Measurements from ENCODE around the gene KRTAP10-8.
"Not testable (repeated sequence)": the region's sequence is repeated elsewhere in the genome, so short reads cannot be mapped to it uniquely, and the experiment has no call there.

The KRTAP10-8 gene, protein sequence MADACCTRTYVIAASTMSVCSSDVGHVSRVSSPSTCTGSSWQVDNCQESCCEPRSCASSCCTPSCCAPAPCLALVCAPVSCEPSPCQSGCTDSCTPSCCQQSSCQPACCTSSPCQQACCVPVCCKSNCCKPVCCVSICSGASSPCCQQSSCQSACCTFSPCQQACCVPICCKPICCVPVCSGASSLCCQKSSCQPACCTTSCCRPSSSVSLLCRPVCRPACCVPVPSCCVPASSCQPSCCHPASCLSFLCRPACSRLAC

DNA sequence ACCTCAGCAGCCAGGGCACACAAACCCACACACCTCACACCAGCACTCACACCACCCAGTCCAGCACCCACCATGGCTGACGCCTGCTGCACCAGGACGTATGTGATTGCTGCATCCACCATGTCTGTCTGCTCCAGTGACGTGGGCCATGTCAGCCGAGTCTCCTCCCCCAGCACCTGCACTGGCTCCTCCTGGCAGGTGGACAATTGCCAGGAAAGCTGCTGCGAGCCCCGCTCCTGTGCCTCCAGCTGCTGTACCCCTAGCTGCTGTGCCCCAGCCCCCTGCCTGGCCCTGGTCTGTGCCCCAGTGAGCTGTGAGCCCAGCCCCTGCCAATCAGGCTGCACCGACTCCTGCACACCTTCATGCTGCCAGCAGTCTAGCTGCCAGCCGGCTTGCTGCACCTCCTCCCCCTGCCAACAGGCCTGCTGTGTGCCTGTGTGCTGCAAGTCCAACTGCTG is at the start of gene KRTAP10-8:
Gene KRTAP10-8 (plus strand): TSS at position 51 of the 458 bp plus-strand sequence. CDS start 22 bp downstream, at position 73.
- DNase-seq: no peak

DNA sequence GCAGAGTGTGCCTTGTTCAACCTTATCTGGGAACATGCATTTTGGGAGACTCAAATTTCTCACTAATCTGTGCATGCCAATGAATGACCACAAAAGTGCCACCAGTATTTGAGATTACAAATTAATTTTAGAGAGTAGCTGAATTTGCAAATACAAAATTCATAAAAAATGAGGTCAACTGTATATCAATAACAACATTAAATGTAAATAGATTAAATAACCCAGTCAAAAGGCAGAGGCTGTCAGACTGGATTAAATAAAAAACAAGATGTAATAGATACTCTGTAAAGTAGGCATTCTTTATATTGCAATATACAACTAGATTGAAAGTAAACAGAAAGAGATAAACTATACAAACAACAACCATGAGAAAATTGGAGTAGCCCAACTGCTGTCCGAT is 47.8 kb upstream of the KRTAP10-8 start:
- DNase-seq: no peak

DNA sequence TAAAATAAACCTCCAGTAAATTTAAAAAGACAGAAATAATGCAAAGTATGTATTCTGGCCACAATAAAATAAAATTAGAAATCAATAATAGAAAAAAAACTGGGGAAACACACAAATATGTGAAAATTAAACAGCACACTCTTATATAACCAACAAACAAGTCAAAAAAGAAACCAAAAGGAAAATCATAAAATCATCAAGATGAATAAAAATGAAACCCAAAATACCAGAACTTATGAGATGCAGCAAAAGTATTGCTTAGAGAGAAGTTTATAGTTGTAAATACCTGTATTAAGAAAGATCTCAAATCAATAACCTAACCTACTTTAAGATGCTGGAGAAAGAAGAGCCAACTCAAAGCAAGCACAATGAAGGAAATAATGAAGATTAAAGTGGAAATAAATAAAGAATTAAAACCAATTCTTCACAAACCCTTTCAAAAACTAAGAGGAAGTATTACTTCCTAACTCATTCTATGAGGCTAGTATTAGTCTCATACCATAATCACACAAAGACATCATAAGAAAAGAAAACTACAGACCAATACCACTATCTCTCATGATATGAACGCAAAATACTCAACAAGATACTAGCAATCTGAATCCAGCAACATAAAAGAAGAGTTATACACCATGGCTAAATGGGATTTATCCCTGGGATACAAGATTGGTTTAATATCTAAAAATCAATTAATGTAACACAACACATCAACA is 46.8 kb upstream of the KRTAP10-8 start:
- no peak for DNase-seq

DNA sequence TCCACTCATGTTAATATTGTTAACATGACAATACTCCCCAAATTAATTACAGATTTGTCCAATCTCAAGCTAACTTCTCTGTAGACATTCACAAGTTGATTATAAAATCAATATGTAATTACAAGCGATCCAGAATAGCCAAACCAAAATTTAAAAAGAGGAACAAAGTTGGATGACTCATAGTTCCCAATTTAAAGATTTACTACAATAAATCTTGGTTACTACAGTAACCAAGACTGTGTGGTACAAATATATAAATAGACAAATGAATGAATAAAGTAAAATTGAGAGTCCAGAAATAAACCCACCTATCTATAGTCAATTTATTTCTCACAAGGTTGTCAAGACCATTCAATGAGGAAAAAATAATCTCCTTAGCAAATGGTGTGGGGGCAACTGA is 45.5 kb upstream of the KRTAP10-8 start:
- DNase-seq: no peak

DNA sequence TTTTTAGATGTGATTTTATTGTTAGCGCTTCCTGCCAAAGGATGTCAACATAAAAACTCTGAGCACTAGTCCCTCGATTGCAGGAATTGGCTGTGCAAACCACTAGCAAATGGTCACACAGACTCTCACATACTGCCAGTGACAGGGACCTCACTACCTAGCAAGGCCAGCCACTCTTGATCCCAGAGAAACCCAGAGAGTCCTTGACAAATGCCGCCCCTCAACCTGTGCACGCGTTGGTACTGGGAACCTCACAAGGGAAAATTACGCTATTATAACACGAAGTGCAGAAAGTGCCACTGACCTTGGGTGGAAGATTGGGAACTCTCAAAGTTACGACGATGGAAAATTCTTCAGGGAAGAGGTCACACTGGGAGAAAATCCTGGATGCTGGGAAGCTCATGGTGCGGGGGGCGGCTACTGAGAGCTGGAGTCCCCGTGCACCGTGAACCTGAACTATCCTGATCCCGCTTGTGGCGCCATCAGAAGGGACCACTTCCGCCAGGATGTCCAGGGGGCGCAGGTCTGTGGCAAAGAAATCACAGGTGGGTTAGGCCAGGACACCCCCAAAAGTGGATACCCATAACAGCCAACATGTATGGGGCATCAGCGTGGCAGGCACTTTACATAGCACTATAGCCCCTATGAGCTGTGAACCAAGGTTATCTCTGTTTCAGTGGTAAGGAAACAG is 44.3 kb upstream of the KRTAP10-8 start:
- no peak for DNase-seq

DNA sequence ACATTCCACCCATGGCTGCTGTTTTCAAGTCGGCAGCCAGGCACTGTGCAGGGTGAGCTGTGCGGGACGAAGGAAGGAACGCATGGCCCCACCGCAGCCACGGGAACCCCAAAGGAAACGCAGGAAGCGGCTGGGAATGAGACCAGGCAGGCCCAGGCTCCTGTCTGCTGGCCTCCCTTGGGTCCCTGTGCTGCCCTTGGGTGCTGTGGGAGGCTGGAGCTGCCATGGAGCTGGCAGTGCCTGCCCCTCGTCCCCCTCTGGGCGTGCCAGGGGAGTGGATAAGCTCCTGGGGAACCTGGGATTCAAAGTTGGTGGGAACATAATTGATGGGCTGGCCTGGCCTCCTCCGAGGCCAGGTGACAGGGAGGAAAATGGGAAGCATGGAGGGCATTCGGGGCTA is 43.6 kb upstream of the KRTAP10-8 start:
- no peak for DNase-seq

DNA sequence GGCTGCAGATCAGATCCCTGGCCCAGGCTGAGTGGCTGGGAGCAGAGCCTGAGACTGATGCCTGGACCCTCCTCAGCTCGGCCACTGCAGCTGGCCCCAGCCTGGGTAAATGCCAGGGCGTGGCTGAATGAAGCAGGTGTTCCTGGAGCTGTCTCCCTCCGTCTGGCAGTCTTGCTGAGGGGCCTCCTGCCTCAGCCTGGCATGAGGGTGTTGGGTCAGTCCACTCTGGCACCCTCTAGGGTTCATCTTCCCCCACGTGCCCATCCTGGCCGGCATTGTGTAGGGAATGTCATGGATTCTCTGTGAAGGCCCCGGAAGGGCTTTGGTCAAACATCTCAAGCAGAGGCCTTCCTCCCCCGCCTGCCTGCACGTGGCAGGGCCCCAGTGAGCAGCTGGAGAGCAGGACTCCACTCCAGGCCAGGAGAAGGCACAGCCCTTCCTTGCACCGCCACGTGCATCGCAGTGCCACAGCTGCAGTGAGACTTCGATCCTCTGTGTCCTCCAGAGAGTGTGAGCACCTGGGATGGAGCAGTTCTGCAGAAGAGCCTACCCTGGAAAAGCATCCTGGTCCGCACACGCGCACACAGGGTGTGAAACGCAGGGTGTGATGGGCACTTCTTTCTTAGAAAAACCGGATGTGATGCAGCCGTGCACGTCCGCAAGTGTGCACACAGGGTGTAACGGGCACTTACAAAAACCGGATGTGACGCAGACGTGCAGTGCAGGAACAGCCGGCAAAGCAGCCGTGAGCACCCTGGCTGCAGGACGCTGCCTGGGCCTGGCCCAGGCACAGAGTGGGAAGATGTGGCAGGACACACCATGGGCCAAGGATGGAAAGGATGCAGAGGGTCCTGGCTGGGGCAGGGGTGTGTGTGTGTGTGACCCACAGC is 43.0 kb upstream of the KRTAP10-8 start:
- no peak for DNase-seq

DNA sequence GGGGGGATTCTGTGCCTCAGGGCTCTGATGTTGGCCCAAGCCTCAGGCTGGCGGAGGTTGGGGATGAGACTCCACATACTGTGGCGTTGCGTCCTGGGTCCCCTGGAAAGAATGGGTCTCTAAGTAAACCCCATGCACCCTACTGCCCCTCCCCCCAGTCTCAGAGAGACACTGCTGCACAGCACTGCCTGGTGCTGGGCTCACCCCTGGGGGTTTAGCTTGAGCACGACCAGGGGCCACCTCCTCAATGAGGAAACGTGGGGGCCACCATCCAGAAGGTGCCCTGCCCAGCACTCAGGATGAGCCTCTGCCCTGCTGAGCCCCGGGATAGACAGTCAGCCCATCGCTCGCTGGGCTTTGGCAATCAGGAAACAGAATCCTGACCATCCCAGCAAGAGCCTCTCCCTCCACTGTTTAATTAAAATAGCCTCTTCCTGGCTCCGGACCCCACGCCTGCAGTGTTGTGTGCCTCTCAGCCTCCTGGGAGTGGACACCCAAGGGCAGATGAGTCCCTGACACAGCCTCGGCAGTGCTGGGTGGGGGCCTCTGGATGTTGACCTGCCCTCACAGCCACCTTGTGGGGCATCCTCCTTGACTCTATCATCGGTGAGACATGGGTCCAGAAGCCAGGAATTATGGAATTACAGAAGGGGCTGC is 41.9 kb upstream of the KRTAP10-8 start:
- no peak for DNase-seq

DNA sequence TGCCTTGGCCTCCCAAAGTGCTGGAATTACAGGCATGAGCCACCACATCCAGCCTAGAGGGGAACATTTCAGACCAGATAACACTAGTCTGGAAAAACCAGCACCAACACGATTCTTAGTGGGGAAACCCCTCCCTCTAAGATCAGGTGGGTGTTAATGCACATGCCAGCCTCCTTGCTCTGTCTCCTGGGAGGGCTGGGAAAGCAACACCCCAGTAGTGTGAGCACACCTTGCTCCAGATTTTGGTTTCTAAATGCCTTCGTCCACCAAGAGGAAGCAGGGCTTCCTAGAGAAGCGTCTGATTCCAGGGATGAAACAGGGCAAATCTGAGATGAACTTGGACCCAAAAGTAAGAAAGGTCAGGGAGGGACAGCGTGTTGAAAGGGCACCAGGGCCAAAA is 40.6 kb upstream of the KRTAP10-8 start:
- no peak for DNase-seq

DNA sequence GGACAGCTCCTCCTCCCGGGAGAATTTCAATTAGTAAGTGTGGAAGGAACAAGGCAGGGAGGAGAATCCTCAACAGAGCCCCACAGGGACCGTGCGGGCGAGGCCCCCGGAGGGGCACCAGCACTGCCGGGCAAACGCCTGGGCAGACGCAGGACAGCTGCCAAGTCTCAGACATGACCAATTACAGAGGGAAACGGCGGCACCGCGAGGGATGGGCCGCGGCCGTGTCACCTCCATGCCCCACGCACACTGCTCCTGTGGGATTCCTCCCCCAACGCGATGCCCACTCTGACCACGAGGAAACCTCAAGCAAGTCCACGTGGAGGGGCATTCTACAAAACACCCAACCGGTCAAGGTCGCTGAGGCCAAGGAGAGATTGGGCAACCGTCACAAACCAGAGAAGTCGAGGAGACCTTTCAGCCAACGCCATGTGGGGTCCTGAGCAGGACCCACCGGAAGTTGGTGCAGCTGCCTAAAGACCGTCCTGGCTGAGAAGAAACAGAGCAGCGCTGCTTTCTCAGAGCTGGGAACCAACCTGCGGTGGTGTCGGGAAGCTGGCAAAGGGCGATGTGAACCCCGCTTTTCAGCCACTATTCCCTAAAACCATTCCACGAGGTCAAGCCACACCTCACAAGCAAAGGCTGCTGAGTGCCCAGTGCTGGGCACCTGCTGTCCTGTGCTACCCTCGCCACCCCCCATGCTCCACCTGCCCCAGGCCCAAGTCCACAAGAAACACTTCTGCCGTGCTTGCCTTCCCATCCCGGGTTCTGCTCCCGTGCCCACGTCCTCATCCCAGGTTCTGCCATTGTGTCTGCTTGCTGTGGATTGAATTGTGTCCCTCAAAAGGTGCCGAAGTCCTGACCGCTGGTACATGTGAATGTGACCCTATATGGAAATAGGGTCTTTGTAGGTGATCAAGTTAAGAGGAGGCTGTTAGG is 39.8 kb upstream of the KRTAP10-8 start:
- DNase-seq: no peak

DNA sequence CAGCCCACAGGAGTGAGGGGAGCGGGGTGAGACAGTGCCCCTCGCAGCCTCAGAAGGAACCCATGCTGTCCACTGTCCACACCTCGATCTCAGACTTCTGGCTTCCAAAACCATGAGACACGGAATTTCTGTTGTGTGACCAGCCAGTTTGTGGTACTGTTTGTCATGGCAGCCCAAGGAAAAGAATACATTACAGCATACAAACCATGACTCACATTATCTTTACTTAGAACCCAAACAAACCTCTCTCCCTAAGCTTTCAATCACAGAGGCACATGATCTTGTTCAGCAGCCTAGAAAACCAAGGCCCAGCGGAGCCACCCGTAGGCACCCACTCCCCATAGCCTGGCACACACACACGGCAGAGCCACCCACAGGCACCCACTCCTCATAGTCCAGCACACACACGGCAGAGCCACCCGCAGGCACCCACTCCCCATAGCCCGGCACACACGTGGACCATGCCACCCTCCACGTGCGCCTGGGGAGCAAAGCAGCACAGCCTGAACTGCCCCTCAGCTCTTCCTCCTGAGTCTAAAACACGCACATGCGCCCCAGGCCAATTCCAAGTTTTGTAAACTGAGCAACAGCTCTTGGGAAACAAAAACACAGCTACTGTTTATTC is 38.8 kb upstream of the KRTAP10-8 start:
- no peak for DNase-seq

DNA sequence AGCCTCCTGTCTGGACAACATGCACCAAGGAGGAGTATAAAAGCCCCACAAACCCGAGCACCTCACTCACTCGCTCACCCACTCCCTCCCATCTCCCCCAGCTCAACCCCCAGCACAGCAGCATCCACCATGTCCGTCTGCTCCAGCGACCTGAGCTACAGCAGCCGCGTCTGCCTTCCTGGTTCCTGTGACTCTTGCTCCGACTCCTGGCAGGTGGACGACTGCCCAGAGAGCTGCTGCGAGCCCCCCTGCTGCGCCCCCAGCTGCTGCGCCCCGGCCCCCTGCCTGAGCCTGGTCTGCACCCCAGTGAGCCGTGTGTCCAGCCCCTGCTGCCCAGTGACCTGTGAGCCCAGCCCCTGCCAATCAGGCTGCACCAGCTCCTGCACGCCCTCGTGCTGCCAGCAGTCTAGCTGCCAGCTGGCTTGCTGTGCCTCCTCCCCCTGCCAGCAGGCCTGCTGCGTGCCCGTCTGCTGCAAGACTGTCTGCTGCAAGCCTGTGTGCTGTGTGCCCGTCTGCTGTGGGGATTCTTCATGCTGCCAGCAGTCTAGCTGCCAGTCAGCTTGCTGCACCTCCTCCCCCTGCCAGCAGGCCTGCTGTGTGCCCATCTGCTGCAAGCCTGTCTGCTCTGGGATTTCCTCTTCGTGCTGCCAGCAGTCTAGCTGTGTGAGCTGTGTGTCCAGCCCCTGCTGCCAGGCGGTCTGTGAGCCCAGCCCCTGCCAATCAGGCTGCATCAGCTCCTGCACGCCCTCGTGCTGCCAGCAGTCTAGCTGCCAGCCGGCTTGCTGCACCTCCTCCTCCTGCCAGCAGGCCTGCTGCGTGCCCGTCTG is 38.0 kb upstream of the KRTAP10-8 start, which contains the start of gene KRTAP10-4:
Gene KRTAP10-4 (plus strand): TSS at position 100 of the 827 bp plus-strand sequence. CDS start 30 bp downstream, at position 130.
- not testable (repeated sequence) for DNase-seq

DNA sequence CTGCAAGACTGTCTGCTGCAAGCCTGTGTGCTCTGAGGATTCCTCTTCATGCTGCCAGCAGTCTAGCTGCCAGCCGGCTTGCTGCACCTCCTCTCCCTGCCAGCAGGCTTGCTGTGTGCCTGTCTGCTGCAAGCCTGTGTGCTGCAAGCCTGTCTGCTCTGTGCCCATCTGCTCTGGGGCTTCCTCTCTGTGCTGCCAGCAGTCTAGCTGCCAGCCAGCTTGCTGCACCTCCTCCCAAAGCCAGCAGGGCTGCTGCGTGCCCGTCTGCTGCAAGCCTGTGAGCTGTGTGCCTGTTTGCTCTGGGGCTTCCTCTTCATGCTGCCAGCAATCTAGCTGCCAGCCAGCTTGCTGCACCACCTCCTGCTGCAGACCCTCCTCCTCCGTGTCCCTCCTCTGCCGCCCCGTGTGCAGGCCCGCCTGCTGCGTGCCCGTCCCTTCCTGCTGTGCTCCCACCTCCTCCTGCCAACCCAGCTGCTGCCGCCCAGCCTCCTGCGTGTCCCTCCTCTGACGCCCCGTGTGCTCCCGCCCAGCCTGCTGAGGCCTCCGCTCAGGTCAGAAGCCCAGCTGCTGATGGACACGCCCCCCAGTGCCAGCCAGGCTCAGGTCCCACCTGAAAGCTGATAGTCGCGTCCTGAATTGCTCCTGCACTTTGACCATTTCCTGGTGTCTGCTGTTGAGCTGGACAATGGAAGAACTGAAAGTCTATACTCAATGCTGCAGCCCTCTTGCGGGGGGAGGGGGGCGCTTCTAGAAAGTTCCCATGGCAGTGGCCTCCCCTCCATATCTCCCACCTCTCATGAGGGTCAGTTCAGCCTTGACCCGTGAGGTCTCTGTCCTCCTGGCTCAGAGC is 37.2 kb upstream of the KRTAP10-8 start:
- DNase-seq: no peak

DNA sequence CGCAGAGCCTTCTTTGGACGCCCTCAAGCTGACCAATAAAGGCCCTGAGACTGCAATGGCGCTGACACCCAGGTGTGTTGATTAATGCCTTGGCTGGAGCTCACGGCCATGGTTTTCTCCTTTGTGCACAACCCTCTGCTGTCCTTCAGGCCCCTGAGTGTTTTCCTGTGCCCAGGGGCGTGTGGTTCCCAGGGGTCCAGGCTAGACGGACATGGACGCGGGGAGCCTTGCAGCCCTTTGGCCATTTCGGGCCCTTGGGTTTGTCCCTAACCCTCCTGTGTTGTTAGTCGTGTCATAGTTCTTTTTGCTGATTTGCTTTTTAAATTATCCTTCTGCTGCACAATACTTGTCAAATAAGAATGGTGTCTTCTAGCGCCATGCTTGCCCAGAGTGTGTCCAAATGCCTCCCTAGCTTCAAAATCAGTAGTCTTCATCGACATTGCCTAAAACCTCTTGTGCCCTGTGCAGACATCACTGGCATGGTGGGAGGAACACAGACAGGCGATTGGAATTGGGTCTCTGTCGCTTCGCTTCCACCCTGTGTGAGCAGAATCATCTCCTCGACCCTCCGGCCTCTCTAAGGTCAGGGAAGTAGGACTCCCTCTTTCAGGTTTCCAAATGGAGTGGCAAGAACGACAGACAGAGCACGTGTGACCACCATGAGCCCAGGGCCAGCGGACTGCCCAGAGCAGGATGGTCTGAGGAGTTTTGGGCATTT is 36.4 kb upstream of the KRTAP10-8 start:
- DNase-seq: no peak

DNA sequence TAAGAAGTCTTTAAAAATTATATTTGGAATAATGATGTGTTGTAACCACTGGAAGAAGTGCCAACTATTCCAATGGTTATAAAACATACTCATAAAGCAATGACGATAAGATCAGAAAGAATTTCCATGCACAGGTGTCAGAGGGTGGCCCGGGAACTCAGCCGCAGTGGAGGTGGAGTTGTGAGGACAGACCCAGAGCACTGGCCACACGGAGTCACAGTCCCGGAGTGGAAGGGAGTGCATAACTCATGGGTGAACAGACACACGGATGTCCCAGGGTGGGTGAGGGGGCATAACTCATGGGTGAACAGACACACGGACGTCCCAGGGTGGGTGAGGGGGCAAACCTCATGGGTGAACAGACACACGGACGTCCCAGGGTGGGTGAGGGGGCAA is 35.9 kb upstream of the KRTAP10-8 start:
- no peak for DNase-seq

DNA sequence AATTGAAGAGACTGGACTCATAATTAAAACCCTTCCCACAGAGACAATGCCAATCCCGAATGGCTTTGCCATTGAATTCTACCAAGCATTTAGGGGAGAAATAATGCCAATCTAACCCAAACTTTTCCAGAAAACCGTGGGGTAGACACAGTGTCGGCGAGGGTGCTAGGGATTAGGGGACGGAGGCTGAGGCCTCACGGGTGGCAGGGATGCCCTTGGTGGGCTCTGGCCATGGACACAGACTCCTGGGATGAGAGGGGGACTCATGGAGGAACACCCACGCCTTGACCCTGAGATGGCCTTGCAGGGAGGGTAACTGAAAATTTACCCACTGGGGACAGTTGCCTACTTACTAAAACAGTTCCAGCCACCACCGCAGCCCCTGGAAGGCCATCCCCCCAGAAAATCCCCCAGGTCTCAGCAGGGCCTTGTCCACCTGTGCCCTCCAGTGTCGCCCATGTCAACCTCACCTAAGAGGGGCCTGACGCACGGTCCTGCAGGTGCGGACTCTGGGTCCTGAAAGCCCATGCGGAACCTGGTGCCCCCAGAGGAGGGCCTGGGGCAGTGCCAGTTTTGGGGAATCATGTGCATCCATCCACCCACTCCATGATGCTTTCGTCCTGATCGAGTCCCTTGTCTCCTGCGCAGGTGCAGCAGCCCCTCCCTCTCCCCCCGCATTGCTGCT is 33.4 kb upstream of the KRTAP10-8 start:
- no peak for DNase-seq

Data from CD4-positive, alpha-beta T cell treated with Interleukin-4 for 4 hours (primary cell).